Measurements from ENCODE around the gene IFIT2. TPM values are rescaled to one million over a fixed set of nuclear protein-coding genes. Genes with fewer than 3 reads are reported as not detected.

Gene IFIT2
- total RNA-seq, 1 experiment from 2014 or later = 1.0 TPM

DNA sequence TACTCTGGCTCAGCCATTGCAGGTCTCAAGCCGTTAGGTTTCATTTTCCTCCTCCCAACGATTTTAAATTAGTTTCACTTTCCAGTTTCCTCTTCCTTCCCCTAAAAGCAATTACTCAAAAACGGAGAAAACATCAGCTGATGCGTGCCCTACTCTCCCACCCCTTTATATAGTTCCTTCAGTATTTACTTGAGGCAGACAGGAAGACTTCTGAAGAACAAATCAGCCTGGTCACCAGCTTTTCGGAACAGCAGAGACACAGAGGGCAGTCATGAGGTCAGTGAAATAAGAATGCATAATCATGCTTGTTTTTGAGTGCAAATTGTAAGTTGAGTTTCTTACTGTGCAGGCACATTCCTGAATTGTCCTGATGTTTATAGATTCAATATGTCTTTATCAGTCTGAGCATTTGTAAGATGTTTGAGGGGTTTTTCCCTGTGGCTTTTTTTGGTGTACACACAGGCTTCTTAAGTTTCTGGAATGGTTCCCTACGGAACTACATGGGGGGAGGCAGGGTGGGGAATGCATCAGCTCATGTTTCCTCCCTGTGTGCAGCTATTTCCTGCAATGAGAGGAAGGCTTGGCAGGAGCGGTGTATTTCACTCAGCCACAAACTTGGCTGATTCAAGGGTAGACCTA, 26.1 kb downstream of the IFIT2 start, which contains the start of gene IFIT3:
Gene IFIT3 (plus strand): TSS at position 195 of the 639 bp plus-strand sequence. CDS start 77 bp downstream, at position 272.
- CTCF ChIA-PET = interaction anchor here (1.0 to 1.6 kb wide), 2 partner anchors 11 to 42 kb away, joined by 3 to 4 read pairs; no protein-coding TSS in a partner anchor
- TF ChIP-seq, protein P1, sequence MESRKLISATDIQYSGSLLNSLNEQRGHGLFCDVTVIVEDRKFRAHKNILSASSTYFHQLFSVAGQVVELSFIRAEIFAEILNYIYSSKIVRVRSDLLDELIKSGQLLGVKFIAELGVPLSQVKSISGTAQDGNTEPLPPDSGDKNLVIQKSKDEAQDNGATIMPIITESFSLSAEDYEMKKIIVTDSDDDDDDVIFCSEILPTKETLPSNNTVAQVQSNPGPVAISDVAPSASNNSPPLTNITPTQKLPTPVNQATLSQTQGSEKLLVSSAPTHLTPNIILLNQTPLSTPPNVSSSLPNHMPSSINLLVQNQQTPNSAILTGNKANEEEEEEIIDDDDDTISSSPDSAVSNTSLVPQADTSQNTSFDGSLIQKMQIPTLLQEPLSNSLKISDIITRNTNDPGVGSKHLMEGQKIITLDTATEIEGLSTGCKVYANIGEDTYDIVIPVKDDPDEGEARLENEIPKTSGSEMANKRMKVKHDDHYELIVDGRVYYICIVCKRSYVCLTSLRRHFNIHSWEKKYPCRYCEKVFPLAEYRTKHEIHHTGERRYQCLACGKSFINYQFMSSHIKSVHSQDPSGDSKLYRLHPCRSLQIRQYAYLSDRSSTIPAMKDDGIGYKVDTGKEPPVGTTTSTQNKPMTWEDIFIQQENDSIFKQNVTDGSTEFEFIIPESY (IDR thresholded peaks at IDR 0.05; ENCODE audit: extremely low read depth, insufficient replicate concordance, low read length) = no peak
- TF ChIP-seq ELF1 (IDR thresholded peaks at IDR 0.05; ENCODE audit: borderline replicate concordance, low read depth) = no peak
- TF ChIP-seq JUND (IDR thresholded peaks at IDR 0.05) = no peak
- TF ChIP-seq ZNF274 (IDR thresholded peaks at IDR 0.05; ENCODE audit: low read depth, low read length) = no peak
- TF ChIP-seq POLR2AphosphoS5 (IDR thresholded peaks at IDR 0.05; ENCODE audit: low read depth, low read length) = peak; percentile 70
- TF ChIP-seq, protein P2, sequence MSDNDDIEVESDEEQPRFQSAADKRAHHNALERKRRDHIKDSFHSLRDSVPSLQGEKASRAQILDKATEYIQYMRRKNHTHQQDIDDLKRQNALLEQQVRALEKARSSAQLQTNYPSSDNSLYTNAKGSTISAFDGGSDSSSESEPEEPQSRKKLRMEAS (IDR thresholded peaks at IDR 0.05) = peak; percentile 52
- TF ChIP-seq SP1 (IDR thresholded peaks at IDR 0.05; ENCODE audit: low read depth) = peak; percentile 36; the same call in 1 of the 2 replicates
- peak; percentile 7; the same call in 1 of the 2 replicates for TF ChIP-seq RAD21 (IDR thresholded peaks at IDR 0.05; ENCODE audit: low read depth)
- TF ChIP-seq, protein P3, sequence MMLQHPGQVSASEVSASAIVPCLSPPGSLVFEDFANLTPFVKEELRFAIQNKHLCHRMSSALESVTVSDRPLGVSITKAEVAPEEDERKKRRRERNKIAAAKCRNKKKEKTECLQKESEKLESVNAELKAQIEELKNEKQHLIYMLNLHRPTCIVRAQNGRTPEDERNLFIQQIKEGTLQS (IDR thresholded peaks at IDR 0.05) = no peak
- TF ChIP-seq, protein P4, sequence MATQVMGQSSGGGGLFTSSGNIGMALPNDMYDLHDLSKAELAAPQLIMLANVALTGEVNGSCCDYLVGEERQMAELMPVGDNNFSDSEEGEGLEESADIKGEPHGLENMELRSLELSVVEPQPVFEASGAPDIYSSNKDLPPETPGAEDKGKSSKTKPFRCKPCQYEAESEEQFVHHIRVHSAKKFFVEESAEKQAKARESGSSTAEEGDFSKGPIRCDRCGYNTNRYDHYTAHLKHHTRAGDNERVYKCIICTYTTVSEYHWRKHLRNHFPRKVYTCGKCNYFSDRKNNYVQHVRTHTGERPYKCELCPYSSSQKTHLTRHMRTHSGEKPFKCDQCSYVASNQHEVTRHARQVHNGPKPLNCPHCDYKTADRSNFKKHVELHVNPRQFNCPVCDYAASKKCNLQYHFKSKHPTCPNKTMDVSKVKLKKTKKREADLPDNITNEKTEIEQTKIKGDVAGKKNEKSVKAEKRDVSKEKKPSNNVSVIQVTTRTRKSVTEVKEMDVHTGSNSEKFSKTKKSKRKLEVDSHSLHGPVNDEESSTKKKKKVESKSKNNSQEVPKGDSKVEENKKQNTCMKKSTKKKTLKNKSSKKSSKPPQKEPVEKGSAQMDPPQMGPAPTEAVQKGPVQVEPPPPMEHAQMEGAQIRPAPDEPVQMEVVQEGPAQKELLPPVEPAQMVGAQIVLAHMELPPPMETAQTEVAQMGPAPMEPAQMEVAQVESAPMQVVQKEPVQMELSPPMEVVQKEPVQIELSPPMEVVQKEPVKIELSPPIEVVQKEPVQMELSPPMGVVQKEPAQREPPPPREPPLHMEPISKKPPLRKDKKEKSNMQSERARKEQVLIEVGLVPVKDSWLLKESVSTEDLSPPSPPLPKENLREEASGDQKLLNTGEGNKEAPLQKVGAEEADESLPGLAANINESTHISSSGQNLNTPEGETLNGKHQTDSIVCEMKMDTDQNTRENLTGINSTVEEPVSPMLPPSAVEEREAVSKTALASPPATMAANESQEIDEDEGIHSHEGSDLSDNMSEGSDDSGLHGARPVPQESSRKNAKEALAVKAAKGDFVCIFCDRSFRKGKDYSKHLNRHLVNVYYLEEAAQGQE (IDR thresholded peaks at IDR 0.05; ENCODE audit: low read depth) = no peak
- TF ChIP-seq TCF7L2 (IDR thresholded peaks at IDR 0.05; ENCODE audit: borderline replicate concordance, extremely low read depth, insufficient read depth, insufficient read length) = no peak
- TF ChIP-seq, protein P5, sequence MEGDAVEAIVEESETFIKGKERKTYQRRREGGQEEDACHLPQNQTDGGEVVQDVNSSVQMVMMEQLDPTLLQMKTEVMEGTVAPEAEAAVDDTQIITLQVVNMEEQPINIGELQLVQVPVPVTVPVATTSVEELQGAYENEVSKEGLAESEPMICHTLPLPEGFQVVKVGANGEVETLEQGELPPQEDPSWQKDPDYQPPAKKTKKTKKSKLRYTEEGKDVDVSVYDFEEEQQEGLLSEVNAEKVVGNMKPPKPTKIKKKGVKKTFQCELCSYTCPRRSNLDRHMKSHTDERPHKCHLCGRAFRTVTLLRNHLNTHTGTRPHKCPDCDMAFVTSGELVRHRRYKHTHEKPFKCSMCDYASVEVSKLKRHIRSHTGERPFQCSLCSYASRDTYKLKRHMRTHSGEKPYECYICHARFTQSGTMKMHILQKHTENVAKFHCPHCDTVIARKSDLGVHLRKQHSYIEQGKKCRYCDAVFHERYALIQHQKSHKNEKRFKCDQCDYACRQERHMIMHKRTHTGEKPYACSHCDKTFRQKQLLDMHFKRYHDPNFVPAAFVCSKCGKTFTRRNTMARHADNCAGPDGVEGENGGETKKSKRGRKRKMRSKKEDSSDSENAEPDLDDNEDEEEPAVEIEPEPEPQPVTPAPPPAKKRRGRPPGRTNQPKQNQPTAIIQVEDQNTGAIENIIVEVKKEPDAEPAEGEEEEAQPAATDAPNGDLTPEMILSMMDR (IDR thresholded peaks at IDR 0.05 in 2 of 3, conservative IDR thresholded peaks at IDR 0.05 in 1 of 3; ENCODE audit: borderline replicate concordance in 1 of 3, insufficient read depth in 1 of 3, low read depth in 2 of 3, low read length in 2 of 3) = no peak
- TF ChIP-seq EZH2phosphoT487 (IDR thresholded peaks at IDR 0.05; ENCODE audit: borderline replicate concordance) = no peak
- TF ChIP-seq FOSL1 (IDR thresholded peaks at IDR 0.05; ENCODE audit: low read depth) = no peak; the same call in 1 of the 2 replicates
- TF ChIP-seq SRF (IDR thresholded peaks at IDR 0.05; ENCODE audit: low read depth) = 0 out of 2 replicates have a peak, but pooled peaks have one; percentile 11
- no peak for TF ChIP-seq CEBPB (IDR thresholded peaks at IDR 0.05; ENCODE audit: low read depth)
- no peak for TF ChIP-seq EGR1 (IDR thresholded peaks at IDR 0.05; ENCODE audit: low read depth)
- no peak for TF ChIP-seq YY1 (IDR thresholded peaks at IDR 0.05; ENCODE audit: extremely low read depth, insufficient replicate concordance, low read depth, low read length)

More for the DNA sequence above, 26.1 kb downstream of the IFIT2 start, which contains the start of gene IFIT3:
- ChIA-PET RAD21 (ENCODE audit: low non-redundant PET in 1 of 2, low total read pairs in 2 of 2, uncharacterized antibody in 2 of 2, unreplicated experiment in 2 of 2) (no interaction called here), POLR2A (interaction anchor here (1.0 to 1.4 kb wide), 5 partner anchors 9 to 76 kb away, joined by 3 to 7 read pairs (median 3); partner anchors contain the start of gene LIPA)
- Histone ChIP-seq H3K27ac (ENCODE audit: low read depth, low read length) (peak within 1 kb of the TSS; percentile 65), H3K9me3 (ENCODE audit: control insufficient read depth in 1 of 2, insufficient read depth in 1 of 2, low read depth in 1 of 2, low read length in 2 of 2) (no peaks in the 10 kb centered on the region), H2AFZ (ENCODE audit: low read depth, low read length, poor library complexity, severe bottlenecking) (peak within 1 kb of the TSS; percentile 63), H3K9me2 (ENCODE audit: insufficient read depth) (no peaks in the 10 kb centered on the region), H3K36me3 (ENCODE audit: control insufficient read depth in 1 of 2, insufficient read depth in 2 of 2, low read length in 2 of 2) (no peaks in the 10 kb centered on the region), H3K4me1 (ENCODE audit: control insufficient read depth in 1 of 2, insufficient read depth in 2 of 2, low read length in 2 of 2) (peaks cover 12 to 20% of the 10 kb centered on the region in 2 experiments; a peak in 3 of 4 replicates), H3K9ac (ENCODE audit: low read length) (peak within 1 kb of the TSS; percentile 52), H4K20me1 (ENCODE audit: insufficient read depth) (no peaks in the 10 kb centered on the region), H3K4me3 (replicated peaks in 1 of 2; ENCODE audit: low read depth in 1 of 2, low read length in 2 of 2) (peak within 1 kb of the TSS; percentile 25 to 54), H3K4me2 (ENCODE audit: low read length) (peak within 1 kb of the TSS; percentile 75), H3K79me2 (ENCODE audit: insufficient read depth, low read length) (no peaks in the 10 kb centered on the region), H3K27me3 (ENCODE audit: insufficient read depth, low read length) (no peaks in the 10 kb centered on the region)
- DNase-seq (ENCODE audit: low read depth, low spot score) (peak; percentile 44), ATAC-seq (peak; percentile 95)
- intact Hi-C loops (cut with micrococcal nuclease) = no loop called here
- BruUV-seq (replicated peaks) = TSS peak; percentile 74

Measured in HCT116 (cell line).